Stimulated activated CD4-positive, alpha-beta T cell treated with anti-CD3 and anti-CD28 coated beads, Interleukin-15, amount 100 ng/mL, for 1 hour (primary cell): ENCODE data around the gene ZBTB7B.

Source experiments
- DNase-seq, 2 donors: peaks; one replicate each; pipeline ENCODE4 v3.0.0-alpha.2; 2020; ENCODE audit warnings: low read depth in 1 of 2, low spot score in 1 of 2

ZBTB7B gene

DNA sequence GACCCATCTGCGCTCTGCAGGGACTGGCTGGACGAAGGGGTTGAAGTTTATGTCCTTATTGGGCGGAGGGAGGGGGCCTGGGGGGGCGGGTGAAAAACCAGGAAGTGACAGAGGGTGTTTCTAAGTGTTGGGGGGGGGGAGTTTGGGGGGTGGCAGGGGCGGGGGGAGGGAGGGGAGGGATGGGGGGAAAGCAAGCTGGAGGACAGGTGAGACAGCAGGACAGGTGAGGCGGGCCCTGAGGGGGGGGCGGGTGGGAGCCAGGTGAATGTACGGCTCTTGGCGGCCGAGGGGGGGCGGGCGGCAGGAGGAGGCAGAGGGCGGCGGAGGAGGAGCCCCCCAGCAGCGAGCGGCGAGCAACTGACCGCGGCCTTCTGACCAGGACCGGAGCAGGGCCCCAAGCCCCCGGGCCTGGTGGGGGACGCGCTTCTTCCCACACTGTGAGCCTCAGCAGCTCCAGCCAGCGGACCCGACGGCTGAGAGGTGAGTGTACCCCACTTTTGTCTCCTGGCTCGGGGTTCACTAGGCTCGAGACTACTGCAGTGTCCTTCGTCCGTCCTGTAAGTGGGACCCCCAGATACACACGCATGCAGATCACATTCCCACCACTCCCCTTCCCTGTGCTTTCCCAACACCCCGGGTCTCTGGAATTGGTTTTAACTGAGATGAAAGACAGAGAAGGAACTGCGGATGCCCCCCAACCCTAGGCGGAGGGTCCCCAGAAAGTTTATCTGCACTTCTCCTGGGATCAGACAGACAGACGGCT, at the start of gene ZBTB7B:
TSS of gene ZBTB7B (plus strand) at position 339 of the 763 bp plus-strand sequence. CDS start 11,859 bp downstream, outside the sequence.
- no peak for DNase-seq

DNA sequence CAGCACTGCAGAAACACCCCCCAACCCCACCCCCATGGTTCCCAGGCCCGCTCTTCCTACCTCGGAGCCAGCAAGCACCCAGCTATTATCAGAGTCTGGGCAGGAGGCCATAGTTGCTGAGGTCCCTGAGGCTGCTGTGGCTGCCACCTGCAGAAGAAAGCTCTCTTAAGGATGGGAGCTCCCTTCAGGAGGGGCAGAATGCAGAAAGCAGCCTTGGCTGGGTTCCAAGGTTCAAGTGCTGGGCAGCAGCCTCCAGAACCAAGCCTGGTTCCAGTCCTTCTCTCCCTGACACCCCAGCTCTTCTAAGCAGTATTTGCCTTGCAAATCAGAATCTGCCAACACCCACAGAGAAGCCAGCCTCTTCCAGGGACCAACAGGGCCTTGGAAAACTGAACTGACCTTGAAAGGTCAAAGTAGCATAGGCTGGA, 49.0 kb upstream of the ZBTB7B start:
- no peak for DNase-seq

DNA sequence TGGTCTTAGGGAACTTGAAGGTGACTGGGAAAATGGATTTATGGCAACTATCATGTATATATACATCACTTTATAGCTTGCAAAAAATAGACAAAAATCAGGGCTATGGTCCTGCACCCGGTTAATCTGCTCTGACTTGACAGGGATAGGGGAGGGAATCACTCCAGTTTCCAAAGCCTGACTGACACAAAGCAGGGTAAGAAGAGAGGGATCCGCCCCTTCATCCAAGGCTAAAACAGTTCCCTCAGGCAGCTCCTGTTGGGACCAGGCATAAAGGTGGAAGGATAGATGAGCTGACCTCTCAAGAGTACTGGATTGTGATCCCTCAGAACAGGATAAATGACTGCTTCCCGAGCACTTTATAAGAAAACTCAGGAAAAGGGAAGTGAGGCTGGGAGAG, 48.1 kb upstream of the ZBTB7B start:
- no peak for DNase-seq

DNA sequence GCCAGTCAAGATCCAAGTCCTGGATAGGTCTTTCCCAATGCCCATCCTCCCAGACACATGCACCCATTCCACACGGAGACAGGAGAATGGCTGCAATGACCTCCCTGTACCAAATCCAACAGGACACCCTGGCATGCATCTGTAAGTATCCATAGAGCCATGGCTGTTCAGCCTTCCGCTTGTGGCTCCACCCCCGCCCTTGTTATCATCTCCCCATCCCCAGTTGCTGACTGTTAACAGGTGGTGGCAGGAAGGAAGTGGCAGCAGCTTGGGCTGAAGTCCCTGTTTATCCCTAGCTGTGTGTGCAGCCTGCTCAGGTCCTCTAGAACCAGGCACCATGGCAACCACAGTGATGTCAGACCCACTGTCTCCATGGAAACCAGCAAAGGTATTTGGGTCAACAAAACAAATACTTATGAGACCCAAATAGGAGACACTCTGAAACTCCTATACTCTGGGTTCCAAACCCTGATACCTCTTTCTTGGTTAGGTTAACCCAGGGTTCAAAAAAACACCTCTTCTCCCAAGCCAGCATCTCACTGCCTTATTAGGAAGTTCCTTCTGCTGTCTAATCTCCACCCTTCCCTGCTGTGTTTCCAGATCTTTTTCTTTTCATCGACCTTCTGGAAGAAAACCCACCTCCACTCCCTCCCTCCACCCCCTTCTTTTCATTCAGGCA, 47.4 kb upstream of the ZBTB7B start:
- DNase-seq = peak; percentile 42 to 80

DNA sequence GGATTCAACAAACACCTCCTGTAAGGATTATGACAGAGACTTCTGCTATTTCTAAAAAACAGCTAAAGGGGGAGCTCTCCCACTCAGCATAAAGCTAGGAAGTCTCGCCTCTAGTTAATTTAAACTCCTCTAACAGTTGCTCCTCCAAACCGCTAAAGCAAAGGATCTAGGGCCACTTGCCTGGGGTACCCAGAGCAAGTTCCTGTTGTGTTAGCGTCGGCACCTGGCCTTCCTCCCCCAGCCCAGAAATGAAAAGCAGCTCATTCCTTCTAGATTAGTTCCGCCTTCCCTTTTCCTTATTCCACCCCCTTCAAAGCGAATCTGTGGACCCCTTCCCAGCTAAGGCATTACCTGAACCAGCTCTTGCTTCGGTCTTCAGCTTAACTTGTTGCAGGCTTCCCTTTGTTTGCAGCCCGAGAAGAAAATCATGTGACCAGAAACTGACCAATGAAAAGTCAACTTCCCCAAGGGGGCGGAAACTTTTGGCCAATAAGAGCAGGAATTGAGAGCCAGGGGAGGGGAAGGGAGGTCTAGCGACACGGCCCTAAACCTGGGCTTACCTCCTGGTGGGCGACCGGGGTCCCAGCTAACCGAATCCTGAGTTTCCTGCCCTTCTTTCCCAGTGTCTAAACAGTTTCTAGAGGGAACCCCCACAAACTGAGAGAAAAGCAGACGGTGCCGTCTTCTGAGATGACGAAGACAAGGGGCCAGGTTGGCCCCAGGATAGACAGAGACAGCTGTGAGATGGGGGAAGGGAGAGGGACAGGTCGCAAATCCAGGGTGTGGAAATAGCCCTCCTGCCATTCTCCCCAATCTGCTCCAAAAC, 46.7 kb upstream of the ZBTB7B start, which contains the start of gene PBXIP1:
TSS of gene PBXIP1 (minus strand) at position 382 of the 826 bp plus-strand sequence. CDS start 2,378 bp downstream, outside the sequence.
- DNase-seq = peak in 1 of 2 donors; percentile 64

DNA sequence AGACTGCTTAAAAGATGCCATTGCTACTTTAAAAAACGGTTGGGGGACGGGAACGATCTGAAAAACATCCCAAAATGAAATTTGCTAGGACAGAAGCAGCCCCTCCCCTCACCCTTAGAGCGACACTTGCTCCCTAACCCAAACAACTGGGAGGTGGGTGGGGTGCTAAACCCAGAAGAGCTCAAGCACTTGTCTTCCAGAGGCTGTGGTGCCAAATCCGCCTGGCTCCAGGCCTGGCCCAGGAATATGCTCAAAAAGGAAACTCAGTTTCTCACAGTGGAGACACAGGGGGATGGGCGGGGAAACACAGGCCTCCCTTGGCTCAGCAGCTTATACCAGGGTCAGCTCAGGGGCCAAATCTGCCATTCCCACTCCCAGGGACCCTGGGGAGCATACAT, 46.1 kb upstream of the ZBTB7B start:
- DNase-seq = no peak

DNA sequence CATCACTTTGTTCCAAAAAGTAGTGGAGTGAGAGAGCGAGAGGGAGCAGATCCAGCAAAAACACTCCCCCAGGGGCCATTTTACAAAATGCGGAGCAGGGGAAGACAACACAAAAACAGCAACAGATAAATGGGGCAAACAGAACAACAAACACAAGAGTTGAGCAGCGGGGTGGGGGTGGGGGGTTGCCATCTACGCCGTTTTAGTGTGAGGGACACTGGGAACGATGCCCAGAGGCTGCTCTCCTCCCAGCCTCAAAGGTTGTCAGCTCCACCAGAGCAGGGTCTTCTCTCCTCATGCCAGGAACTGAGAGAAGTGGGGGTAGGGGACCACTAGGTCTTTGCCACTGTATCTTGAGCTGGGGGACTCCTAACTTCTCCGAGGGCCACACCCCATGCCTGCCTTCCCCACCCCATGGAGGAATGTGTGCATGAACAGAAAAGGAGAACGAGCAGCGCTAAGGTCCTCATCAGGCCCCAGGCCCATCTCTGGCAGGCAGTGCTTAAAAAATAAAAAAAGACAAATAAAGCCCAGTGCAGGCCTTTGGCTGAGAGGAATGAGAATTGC, 45.4 kb upstream of the ZBTB7B start:
- DNase-seq = no peak

DNA sequence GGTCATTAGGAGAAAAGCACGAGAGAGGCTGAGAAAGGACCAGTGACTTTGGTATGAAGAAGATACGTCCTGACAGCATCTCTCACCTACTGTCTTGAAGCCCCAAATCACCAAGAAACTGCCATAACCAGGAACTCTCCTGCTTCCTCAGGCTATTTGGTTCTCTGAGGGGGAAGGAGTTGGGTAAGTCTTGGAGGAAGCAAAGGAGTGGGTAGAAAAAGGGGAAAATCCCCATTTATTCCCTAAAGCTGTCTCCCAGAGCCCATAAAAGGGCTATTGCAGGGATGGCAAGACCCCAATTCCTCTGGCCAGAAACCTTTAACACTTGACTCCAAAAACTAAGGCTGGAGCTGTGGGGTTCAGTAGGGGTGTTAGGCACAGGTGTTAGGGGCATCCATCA, 44.6 kb upstream of the ZBTB7B start:
- no peak for DNase-seq

DNA sequence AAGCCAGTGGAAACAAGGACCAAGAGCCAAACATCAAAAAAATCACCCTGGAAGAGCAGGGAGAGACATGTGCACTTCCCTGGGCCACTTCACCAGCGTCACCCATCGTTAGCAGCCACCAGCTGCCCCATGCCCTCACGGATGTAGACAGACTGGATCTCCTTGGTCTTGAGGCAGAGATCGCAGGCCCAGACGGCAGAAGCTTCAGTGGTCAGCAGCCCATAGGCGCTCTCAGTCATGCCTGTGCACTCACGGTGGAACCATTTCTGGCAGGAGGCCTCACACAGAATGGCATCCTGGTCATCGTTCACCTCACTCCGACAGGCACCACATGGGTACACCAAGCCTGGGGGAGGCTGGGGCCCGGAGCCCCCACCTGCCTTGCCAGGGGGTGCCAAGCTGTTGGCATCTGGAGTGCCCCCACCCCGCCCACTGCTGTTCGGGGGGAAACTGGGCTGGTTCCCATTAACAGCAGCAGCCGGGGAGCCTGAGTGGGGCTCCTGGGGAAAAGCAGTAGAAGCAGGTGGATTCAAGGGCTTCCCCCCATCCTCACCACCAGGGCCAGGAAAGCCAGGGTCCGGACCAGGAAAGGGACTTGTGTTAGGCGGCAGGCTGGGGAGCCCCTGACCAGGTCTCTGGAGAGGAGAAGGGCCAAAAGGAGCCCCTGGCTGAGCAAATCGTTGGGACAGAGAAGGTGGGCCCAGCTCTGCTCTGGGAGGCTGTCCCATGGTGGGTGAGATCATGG, 43.7 kb upstream of the ZBTB7B start:
- no peak for DNase-seq

DNA sequence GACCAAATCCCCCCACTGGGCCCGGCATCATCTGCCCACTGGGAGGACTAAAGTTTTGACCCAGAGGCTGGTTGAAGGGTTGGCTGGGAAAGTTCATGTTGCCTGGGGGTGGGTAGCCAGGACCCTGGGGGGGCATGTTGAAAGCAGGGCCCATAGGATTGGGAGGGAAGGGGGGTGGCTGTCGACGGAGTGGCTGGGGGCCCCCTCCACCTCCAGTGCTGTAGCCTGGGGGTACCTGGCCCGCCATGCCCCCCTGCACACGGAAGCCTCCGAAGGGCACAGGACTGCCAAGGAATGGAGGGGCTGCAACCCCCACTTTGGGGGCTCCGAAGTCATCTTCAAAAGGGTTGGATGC, 43.2 kb upstream of the ZBTB7B start:
- DNase-seq = no peak

DNA sequence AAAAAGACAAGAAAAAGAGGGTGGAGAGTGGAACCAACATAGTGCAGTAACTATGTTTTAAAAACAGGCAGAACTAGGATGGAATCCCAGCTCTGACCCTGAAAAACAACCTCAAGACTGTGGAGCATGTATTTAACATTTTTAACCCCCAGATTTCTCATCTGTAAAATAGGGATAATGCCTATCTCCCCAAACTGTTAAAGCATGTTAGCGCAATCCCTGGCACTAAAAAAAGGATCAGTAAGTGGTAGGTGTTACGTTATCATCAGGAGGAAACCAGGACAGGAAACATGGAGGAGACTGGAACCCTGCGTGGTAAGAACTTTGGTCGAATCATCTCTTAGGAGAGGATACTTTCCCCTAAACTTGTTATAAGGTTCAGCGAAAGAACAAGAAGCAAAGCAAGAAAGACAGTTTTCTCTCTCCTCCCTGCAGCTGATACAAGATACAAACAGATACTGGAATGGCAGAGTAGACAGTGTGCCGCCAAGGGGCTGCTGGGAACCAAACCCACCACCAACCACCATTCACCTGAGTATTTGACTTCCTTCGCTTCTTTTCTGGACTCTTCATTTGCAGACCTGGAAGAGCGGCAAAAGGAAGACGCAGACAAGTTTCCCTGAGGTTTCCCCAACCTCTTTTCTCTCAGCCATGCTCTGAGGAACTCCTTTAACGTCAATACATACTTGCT, 42.0 kb upstream of the ZBTB7B start:
- no peak for DNase-seq

DNA sequence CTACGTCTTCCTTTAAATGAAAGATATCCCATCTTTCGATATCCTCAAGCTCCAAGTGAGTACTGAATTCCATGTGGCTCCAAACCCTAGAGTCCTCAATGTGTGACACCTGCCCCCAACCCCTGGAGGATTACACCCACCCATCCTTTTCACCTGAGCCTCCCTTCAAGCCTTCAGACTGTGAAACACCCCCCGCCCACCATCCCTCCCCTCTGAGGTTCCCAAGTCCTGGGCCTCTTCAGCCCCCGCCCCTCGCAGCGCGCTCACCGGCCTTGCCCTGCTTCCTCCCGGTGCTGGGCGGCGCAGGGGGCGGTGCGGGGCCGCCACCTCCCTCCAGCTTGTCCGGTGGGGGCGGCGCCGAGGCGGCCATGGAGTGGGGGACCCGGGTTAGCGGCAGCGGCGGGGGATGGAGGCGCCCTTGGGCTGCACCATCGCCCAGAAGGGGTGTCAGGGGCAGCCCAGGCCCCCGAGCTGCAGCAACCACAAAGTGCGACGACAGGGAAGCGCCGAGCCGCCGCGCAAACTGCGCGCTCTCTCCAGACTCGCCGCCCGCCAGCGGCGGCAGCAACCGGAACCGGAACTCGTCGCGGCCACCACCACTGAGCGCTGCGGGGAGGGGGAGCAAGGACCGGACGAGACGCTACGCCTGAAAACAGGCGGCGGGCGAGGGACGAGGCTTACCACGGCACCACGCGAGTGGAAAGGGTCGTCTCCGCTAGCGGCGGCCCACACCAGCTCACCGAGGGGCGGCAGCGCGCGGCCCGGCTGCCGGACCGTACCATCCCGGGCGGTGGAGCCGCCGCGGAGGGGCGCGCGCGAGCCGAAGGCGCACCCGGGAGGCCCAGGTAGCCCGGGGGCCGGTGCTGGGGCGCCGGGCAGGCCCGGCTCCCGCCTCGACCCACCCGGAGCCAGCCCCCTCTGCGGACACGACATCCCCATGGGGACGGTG, 41.1 kb upstream of the ZBTB7B start, which contains the start of gene PYGO2:
TSS of gene PYGO2 (minus strand) at position 576 of the 949 bp plus-strand sequence. CDS start at position 370, 206 bp downstream.
- DNase-seq = peak; percentile 60 to 74

DNA sequence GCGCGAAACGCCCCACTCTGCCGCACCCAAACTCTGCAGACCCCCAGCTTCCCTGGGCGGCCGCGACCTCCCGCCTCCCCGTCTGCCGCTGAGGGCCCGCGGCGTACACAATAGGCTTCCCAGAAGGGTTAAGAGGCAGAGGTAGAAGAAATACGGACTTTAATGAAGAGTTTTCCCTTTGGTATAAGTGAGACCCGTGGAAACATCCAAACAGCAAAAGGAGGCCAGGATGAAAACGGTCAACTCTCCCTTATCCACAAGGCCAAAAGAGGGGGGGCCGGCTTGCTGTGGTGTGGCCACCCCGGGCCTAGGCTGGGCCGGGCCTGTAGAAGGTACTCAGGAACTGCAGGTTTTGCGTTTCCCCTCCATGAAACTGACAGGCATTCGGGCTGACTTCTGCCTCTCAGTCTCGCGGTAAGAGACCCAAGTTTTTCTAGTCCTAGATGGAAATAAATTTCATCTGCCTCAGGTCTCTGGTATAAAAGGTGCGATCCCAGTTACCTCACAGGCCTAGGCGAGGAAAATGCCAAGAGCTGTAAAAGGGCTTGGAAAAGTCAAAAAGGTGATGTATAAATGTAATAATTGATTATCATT, 40.3 kb upstream of the ZBTB7B start:
- DNase-seq = no peak

DNA sequence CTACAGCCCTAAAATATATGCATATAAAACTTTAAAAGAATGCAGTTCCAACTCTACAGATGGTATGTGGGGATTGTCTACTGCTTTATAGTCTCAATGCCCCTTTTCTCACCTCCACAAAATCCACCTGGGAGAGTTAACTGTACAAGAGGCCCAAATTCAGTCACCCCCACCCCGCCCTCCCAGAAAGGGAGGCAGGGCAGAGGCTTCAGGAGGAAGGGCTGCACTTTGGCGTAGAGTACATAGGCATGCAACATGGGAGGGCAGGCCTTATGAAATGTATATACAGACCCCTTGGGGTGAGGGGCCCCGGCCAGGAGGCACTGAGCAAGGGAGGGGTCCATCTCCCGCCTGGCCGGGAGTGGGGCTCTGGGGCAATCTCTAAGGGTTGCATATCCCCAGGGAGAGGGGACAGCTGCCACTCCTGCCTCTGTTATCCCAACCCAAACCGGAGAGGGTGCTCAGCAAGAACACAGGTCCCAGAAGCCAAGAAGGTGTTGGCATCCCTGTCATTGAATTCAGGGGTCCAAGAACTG, 39.7 kb upstream of the ZBTB7B start:
- no peak for DNase-seq

DNA sequence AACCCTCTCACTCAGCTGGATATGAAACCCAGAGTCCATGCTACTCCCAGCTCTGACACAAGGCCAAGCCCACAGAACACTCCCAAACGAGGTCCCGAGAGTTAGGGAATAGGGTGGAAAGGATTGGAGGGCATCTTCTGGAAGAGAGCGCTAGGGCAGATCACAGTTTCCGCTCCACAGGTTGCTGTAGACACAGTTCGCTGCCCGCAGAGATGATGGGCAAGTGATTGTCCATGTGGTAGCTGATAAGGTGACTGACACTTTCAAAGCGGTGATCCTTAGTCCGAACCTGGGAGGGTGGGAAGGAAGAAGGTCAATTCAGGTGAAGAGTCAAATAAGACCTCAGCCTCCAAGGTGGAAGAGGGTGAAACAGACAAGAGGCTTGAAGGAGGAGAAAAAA, 39.0 kb upstream of the ZBTB7B start:
- DNase-seq = no peak

DNA sequence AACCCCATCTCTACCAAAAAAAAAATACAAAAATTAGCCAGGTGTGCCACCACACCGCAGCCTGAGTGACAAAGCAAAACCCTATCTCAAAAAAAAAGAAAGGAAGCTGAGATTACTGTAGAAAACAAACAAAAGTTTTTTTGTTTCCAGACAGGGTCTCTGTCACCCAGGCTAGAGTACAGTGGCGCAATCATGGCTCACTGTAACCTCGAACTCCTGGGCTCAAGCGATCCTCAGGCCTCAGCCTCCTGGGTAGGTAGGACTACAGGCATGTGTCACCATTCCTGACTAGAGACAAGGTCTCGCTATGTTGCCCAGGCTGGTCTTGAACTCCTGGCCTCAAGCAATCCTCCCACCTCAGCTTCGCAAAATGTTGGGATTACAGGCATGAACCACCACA, 38.2 kb upstream of the ZBTB7B start:
- no peak for DNase-seq

DNA sequence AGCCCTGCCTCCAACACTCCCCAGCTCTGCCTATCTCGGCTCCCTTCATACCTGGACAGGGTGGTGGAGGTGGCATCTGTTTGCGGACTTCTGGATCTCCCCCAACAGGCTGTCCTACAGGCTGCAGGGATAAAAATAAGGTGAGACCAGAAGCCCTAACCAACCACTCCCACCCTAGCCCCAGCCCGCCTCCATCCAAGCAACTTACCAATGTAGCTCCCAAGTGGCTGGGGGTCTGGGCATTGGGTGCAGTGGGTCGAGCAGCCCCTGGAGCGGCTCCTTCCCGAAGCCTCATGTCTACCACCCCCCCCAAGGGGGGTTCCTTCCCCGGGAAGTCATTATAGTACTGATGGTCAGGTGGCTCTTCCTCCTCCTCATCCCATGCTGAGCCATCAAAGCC, 36.5 kb upstream of the ZBTB7B start:
- no peak for DNase-seq

DNA sequence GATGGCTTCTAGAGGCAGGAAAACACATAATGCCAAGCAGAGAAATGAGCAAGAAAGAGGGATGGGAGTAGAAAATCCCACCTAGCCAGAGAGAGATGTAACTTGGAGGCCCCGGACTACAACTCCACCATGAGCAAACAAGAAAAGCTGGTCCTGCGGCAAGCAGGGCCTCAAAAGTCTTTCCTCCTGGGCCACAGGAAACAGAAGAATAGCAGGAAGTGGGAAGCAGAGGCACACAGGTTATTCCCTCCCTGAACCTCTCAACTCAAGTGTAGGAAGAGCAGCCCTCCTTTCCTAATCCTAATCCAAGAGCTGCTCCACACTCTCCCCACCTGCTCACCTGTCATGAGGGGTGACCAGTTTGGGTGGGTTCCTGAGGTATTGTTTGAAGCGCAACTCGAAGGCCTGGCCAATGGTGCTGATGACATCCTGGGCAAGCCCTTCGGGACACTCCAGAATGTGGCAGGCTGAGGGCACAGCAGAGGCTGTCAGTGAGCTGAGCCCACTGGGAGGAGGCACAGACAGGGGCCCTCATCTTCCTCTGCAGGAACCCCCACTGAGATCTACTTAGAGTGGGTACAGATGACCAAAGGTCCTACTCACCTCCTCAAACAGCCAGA, 35.2 kb upstream of the ZBTB7B start:
- no peak for DNase-seq
